KMS-11 (cell line): ENCODE data around the gene SYNPO2.
"Not testable (repeated sequence)": the region's sequence is repeated elsewhere in the genome, so short reads cannot be mapped to it uniquely, and the experiment has no call there.

Experiments
- H2AFZ ChIP-seq: fragments of 200-600 bp; sonication (generic); 2 replicates; pipeline ENCODE4 v1.6.1; 2016; ENCODE audit warnings: antibody characterized with exemption, mixed run types, low read depth
- H3K27ac ChIP-seq: fragments of 200-600 bp; sonication (generic); 2 replicates; pipeline ENCODE4 v1.6.1; 2016; ENCODE audit warnings: mild to moderate bottlenecking, mixed run types
- H3K27me3 ChIP-seq: fragments of 200-600 bp; sonication (generic); 2 replicates; pipeline ENCODE4 v1.6.1; 2017; ENCODE audit warnings: mild to moderate bottlenecking, low read depth, mixed run types, moderate library complexity; ENCODE audit not compliant: insufficient read depth
- H3K36me3 ChIP-seq: fragments of 200-600 bp; sonication (generic); 2 replicates; pipeline ENCODE4 v1.6.1; 2017; ENCODE audit warnings: mild to moderate bottlenecking, mixed run types; ENCODE audit not compliant: insufficient read depth
- H3K4me1 ChIP-seq: fragments of 200-600 bp; sonication (generic); 2 replicates; pipeline ENCODE4 v1.6.1; 2016; ENCODE audit warnings: mild to moderate bottlenecking, low read depth, mixed run types; ENCODE audit not compliant: poor library complexity, severe bottlenecking
- H3K4me2 ChIP-seq: fragments of 200-600 bp; sonication (generic); 2 replicates; pipeline ENCODE4 v1.7.0; 2016; ENCODE audit warnings: mild to moderate bottlenecking, mixed run types
- H3K4me3 ChIP-seq: fragments of 200-600 bp; sonication (generic); IDR thresholded peaks from 2 replicates; pipeline ENCODE4 v1.6.1; 2017; ENCODE audit warnings: low read depth, low read length, mixed read lengths; ENCODE audit not compliant: insufficient read depth
- H3K79me2 ChIP-seq: fragments of 200-600 bp; sonication (generic); 2 replicates; pipeline ENCODE4 v1.6.1; 2016; ENCODE audit warnings: low read depth, mixed run types; ENCODE audit not compliant: insufficient read depth
- H3K9ac ChIP-seq: fragments of 200-600 bp; sonication (generic); 2 replicates; pipeline ENCODE4 v1.6.1; 2016; ENCODE audit warnings: mild to moderate bottlenecking, mixed run types
- H4K20me1 ChIP-seq: fragments of 200-600 bp; sonication (generic); 2 replicates; pipeline ENCODE4 v1.6.1; 2016; ENCODE audit warnings: mild to moderate bottlenecking, mixed run types; ENCODE audit not compliant: insufficient read depth
- TF ChIP-seq, protein P1 (sequence below): fragments of 200-600 bp; sonication (generic); conservative IDR thresholded peaks from 2 replicates; pipeline ENCODE4 v1.6.1; 2017; ENCODE audit warnings: low read depth, mild to moderate bottlenecking, antibody characterized with exemption, low read length, moderate library complexity, mixed read lengths

Gene SYNPO2

DNA sequence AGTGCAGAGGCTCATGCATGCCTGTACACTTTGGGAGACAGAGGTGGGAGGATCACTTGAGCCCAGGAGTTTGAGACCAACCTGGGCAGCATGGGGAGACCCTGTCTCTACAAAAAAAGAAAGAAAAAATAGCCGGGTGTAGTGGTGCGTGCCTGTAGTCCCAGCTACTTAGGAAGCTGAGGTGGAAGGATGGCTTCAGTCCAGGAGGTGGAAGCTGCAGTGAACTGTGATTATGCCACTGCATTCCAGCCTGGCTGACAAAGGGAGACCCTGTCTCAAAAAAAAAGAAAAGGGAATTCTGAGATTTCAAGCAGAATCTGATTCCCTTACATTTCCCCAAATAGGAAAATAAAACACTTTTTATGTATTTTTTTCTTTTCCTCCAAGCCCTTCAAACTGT, 83.5 kb downstream of the SYNPO2 start:
- Histone ChIP-seq H3K27ac (no peak overlapping the region), H3K9ac (no peak overlapping the region), H3K4me2 (no peak overlapping the region), H2AFZ (no peak overlapping the region), H3K36me3 (no peaks in the 10 kb centered on the region), H4K20me1 (no peaks in the 10 kb centered on the region), H3K4me1 (peaks cover 24% of the 10 kb centered on the region), H3K4me3 (no peak overlapping the region), H3K27me3 (no peaks in the 10 kb centered on the region), H3K79me2 (no peaks in the 10 kb centered on the region)
- TF ChIP-seq, protein P1, sequence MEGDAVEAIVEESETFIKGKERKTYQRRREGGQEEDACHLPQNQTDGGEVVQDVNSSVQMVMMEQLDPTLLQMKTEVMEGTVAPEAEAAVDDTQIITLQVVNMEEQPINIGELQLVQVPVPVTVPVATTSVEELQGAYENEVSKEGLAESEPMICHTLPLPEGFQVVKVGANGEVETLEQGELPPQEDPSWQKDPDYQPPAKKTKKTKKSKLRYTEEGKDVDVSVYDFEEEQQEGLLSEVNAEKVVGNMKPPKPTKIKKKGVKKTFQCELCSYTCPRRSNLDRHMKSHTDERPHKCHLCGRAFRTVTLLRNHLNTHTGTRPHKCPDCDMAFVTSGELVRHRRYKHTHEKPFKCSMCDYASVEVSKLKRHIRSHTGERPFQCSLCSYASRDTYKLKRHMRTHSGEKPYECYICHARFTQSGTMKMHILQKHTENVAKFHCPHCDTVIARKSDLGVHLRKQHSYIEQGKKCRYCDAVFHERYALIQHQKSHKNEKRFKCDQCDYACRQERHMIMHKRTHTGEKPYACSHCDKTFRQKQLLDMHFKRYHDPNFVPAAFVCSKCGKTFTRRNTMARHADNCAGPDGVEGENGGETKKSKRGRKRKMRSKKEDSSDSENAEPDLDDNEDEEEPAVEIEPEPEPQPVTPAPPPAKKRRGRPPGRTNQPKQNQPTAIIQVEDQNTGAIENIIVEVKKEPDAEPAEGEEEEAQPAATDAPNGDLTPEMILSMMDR = no peak

DNA sequence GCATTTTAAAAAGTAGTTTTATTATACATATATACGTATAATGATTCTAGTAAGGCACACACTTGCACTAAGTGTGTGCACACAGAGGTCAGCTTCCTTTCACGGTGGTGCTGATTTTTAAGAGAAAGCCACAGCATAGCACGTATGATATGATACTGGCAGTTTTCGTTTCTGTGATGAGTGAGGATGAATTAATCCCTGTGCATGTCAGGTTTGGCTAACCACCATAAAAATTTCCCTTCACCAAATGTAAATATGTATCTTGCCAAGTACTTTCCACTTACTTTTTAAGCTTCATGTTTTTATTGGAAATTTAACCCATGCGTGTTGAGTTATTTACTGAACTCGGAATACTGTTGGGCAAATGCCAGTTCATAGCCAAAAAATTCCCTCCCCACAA, 84.6 kb downstream of the SYNPO2 start:
- Histone ChIP-seq H3K27ac (no peak overlapping the region), H3K36me3 (no peaks in the 10 kb centered on the region), H3K4me2 (no peak overlapping the region), H3K4me1 (peaks cover 12% of the 10 kb centered on the region), H3K27me3 (no peaks in the 10 kb centered on the region), H4K20me1 (no peaks in the 10 kb centered on the region), H3K9ac (no peak overlapping the region), H3K79me2 (no peaks in the 10 kb centered on the region), H2AFZ (no peak overlapping the region), H3K4me3 (no peak overlapping the region)
- TF ChIP-seq, protein P1 = no peak

GRCh38 chr4:118974758-118975157, 86.1 kb downstream of the SYNPO2 start:
- H3K4me1 ChIP-seq = no peaks in the 10 kb centered on the region
- H4K20me1 ChIP-seq = no peaks in the 10 kb centered on the region
- H3K27ac ChIP-seq = no peak overlapping the region
- H3K27me3 ChIP-seq = no peaks in the 10 kb centered on the region
- H3K4me2 ChIP-seq = no peak overlapping the region
- TF ChIP-seq, protein P1 = no peak
- H3K36me3 ChIP-seq = no peaks in the 10 kb centered on the region
- H3K9ac ChIP-seq = no peak overlapping the region
- no peaks in the 10 kb centered on the region for H3K79me2 ChIP-seq
- no peak overlapping the region for H2AFZ ChIP-seq
- no peak overlapping the region for H3K4me3 ChIP-seq

DNA sequence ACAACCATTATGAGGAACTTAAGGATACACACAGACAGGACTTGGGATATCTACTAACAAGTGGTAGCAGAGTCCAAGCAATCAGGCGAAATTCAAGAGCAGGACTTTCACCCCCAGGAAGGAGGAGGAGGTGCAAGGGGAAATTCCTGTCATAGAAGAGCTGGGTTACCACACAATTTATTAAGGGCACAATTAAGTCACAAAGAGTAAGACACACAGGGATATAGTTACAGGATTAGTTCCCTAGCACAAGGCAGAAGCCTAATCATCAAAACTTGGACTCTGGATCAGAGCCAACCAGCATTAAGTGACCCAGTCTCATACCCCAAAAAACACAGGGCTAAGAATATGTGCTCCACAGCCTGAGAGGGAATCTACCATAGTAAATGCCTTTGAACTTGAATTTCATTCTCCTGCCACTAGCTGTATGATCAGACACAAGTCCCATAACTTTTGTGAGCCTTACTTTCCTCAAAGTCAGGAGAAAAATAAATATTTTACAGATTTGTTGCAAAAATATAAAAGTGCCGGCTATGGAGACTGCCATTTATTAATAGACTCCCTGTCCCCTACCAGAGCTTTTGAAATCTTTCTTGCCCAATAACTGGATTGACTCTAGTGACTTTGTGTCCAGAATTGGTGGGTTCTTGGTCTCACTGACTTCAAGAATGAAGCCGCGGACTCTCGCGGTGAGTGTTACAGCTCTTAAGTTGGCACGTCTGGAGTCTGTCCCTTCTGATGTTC, 87.0 kb downstream of the SYNPO2 start:
- Histone ChIP-seq H3K4me1 (no peaks in the 10 kb centered on the region), H3K27ac (no peak overlapping the region), H3K27me3 (no peaks in the 10 kb centered on the region), H3K9ac (no peak overlapping the region), H2AFZ (no peak overlapping the region), H3K36me3 (no peaks in the 10 kb centered on the region), H4K20me1 (no peaks in the 10 kb centered on the region), H3K4me3 (no peak overlapping the region), H3K4me2 (no peak overlapping the region), H3K79me2 (no peaks in the 10 kb centered on the region)
- TF ChIP-seq, protein P1 = no peak

DNA sequence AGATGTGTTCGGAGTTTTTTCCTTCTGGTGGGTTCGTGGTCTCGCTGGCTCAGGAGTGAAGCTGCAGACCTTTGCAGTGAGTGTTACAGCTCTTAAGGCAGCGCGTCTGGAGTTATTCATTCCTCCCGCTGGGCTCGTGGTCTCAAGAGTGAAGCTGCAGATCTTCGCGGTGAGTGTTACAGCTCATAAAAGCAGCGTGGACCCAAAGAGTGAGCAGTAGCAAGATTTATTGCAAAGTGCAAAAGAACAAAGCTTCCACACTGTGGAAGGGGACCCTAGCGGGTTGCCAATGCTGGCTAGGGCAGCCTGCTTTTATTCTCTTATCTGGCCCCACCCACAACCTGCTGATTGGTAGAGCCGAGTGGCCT, 87.5 kb downstream of the SYNPO2 start:
- not testable (repeated sequence) for H3K27ac ChIP-seq, H3K4me3 ChIP-seq, H3K9ac ChIP-seq, H2AFZ ChIP-seq, H3K79me2 ChIP-seq, H3K36me3 ChIP-seq, H3K4me1 ChIP-seq, H3K27me3 ChIP-seq, H4K20me1 ChIP-seq, H3K4me2 ChIP-seq

- not testable (repeated sequence) for H3K27ac ChIP-seq, H3K27me3 ChIP-seq, H2AFZ ChIP-seq, H4K20me1 ChIP-seq, H3K4me3 ChIP-seq, H3K4me2 ChIP-seq, H3K9ac ChIP-seq, H3K36me3 ChIP-seq, H3K79me2 ChIP-seq, H3K4me1 ChIP-seq
These were observed 88.4 kb downstream of the SYNPO2 start for GRCh38 chr4:118977100-118977499.
